ENCODE data around the gene HYAL2. TPM values are rescaled to one million over a fixed set of nuclear protein-coding genes. Genes with fewer than 3 reads are reported as not detected.

HYAL2 gene
- total RNA-seq, 1 donor from 2014 or later, result 123 TPM

DNA sequence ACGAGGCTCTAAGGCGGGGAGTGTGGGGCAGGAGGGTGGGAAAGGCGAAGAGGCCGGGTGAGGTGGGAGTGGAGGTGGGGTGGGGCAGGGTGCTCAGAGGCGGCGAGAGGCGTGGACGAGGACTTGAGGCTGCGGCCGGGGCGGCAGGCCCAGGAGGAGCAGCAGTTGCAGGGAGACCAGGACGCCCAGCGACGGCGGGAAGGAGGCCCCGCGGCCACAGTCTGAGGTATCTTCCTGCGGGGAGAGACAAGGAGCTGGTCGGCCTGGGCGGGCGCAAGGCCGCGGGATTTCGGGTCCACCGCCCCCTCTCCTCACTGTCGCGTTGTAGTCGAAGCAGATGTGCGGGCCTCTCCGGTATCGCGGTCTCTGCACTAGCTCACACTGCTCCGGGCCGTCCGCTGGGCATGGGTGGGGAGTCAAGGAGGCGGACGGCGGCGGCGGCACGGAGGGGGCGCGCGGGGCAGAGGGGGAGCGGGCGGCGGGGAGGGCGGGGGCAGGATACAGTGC lies 42.1 kb upstream of the HYAL2 start:
- DNase-seq (ENCODE audit: low read depth), result no peak
- peak overlapping the region; percentile 58 for H3K4me3 ChIP-seq (ENCODE audit: low read depth, low read length)
- TF ChIP-seq, protein P1, sequence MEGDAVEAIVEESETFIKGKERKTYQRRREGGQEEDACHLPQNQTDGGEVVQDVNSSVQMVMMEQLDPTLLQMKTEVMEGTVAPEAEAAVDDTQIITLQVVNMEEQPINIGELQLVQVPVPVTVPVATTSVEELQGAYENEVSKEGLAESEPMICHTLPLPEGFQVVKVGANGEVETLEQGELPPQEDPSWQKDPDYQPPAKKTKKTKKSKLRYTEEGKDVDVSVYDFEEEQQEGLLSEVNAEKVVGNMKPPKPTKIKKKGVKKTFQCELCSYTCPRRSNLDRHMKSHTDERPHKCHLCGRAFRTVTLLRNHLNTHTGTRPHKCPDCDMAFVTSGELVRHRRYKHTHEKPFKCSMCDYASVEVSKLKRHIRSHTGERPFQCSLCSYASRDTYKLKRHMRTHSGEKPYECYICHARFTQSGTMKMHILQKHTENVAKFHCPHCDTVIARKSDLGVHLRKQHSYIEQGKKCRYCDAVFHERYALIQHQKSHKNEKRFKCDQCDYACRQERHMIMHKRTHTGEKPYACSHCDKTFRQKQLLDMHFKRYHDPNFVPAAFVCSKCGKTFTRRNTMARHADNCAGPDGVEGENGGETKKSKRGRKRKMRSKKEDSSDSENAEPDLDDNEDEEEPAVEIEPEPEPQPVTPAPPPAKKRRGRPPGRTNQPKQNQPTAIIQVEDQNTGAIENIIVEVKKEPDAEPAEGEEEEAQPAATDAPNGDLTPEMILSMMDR (conservative IDR thresholded peaks at IDR 0.05; ENCODE audit: low read depth, low read length), result no peak

DNA sequence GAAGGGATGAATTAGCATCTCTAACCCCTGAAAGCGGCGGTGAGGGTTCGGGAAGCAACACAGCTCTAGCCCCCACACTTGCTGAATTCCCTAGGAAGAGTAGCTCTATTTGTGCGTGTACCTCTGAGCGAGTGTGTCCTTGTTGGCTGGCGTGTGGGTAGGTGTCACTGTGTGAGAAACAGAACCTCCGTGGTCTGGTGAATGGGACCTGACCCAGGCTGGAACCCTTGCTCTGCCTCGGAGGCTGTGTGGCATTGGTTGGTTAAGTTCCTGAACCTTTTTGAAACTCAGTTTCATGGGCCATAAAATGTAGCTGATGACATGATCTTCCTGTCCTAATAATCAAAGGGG lies 37.2 kb upstream of the HYAL2 start:
- no peak for DNase-seq (ENCODE audit: low read depth)
- H3K4me3 ChIP-seq (ENCODE audit: low read depth, low read length), result peak overlapping the region; percentile 94
- TF ChIP-seq, protein P1 (conservative IDR thresholded peaks at IDR 0.05; ENCODE audit: low read depth, low read length), result no peak

DNA sequence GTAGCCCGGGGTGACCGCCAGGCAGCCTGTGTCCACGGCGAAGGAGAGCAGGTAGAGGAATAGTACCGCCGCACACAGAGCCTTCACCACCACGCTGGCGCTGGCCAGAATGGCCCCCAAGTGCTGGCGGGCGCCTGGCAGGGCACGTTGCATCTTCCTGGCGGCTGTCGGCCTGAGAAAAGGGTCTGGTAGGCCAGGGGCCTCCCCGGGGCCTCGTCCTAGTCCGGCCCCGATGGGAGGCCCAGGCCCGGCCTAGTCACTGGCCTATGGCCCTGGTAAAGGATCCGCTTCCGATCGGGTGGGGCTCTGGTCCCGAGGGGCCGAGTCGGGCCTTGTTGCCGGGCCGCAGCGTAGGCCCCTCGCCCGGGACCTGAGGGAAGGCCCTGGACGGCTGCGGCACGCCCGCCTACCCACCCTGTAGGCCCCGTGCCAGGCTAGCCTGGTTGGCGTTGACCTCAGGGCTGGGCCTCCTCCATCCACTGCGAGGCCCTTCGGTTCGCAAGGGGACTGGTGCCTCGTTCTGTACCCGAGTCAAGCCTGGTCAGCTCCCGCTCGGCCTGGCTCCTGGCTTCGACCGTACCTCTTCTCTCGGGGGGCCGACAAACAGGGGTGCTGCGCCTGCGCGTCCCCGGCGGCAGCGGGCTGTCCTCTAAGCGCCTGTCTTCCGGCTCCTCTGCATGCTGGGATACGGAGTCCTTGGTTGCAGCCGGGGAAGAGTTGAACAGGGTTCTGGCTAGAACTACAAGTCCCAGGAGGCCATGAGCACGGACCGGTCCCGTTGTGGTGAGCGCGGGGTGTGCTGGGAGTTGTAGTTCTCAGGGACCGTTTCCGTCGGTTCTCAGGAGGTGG lies 36.6 kb upstream of the HYAL2 start, which contains the start of gene TMEM115:
Gene TMEM115 (minus strand): TSS at position 611 of the 849 bp plus-strand sequence. CDS start 458 bp downstream, at position 153.
- TF ChIP-seq, protein P1 (conservative IDR thresholded peaks at IDR 0.05; ENCODE audit: low read depth, low read length), result no peak
- peak within 1 kb of the TSS; percentile 94 for H3K4me3 ChIP-seq (ENCODE audit: low read depth, low read length)
- peak; percentile 85 for DNase-seq (ENCODE audit: low read depth)

DNA sequence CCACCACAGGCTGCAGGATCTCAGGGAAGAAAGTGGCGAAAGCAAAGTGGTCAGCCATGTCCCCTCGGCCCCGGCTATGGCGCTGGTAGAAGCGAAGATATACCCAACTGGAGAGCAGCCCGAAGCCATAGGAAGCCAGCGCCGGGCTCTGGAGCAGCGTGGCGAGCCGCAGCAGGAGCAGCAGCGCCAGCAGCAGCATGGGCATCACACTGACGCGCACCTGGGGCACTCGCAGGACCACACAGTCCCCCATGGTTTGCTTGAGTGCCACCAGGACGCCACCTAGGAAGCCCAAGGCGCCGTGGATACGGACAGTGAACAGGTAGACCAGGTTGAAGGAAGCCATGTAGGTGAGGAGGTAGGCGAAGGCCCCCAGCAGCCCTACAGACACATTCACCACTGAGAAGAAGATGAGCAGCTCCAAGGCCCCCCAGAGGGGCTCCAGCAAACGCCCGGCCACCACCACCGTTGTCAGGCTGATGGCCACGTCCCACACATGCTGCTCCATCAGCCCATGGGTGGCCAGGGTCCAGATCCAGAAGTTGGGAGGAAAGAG lies 35.9 kb upstream of the HYAL2 start:
- TF ChIP-seq, protein P1 (conservative IDR thresholded peaks at IDR 0.05; ENCODE audit: low read depth, low read length), result no peak
- no peak for DNase-seq (ENCODE audit: low read depth)
- H3K4me3 ChIP-seq (ENCODE audit: low read depth, low read length), result peak overlapping the region; percentile 94

DNA sequence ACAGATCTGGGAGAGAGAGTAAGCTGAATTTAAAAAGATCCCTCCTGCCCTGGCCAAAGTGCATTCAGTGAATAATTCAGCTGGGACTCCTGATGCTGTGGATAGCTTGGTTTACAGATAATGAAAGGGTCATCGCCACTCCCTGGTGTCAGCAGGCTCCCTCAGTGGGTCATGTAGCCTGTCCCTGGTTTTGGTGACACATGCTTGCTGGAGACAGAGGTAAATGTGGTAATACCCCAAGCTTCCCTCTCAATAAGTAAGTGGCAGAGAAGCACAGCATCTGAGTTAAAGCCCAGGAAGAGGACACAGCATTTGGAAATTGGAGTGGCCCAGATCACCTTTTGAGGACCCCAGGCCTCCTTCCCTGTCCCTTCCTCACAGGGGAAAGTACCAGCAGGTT lies 34.9 kb upstream of the HYAL2 start:
- TF ChIP-seq, protein P1 (conservative IDR thresholded peaks at IDR 0.05; ENCODE audit: low read depth, low read length), result no peak
- H3K4me3 ChIP-seq (ENCODE audit: low read depth, low read length), result peak overlapping the region; percentile 94
- no peak for DNase-seq (ENCODE audit: low read depth)

DNA sequence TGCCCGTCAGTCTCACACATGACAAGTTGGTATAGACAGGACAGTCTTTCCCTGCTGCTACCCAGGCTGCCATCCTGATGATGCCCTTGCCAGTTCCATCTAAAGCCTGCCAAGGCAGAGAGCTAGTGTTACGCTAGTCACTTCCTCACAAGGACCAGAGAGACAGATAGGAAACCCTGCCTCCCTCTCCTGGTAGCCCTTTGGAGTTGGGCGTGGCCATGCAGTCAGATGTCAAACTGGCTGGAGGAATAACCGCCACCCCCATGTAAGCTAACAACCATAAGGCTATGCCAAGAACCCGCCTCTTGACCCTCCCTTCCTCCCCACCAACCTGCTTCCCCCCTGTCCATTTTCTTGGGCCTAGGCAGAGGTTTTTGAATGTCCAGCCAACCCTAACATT lies 34.0 kb upstream of the HYAL2 start:
- DNase-seq (ENCODE audit: low read depth), result no peak
- peak overlapping the region; percentile 94 for H3K4me3 ChIP-seq (ENCODE audit: low read depth, low read length)
- TF ChIP-seq, protein P1 (conservative IDR thresholded peaks at IDR 0.05; ENCODE audit: low read depth, low read length), result no peak
